ENCODE measurements around the gene RAVER1. TPM values are rescaled to one million over a fixed set of nuclear protein-coding genes. Genes with fewer than 3 reads are reported as not detected.

RAVER1 gene
- total and polyA plus RNA-seq, 2 of the 13 experiments (the other 11 are each of a cell fraction or from before 2014, with no cell fraction given) = 3.6 to 7.9 TPM

DNA sequence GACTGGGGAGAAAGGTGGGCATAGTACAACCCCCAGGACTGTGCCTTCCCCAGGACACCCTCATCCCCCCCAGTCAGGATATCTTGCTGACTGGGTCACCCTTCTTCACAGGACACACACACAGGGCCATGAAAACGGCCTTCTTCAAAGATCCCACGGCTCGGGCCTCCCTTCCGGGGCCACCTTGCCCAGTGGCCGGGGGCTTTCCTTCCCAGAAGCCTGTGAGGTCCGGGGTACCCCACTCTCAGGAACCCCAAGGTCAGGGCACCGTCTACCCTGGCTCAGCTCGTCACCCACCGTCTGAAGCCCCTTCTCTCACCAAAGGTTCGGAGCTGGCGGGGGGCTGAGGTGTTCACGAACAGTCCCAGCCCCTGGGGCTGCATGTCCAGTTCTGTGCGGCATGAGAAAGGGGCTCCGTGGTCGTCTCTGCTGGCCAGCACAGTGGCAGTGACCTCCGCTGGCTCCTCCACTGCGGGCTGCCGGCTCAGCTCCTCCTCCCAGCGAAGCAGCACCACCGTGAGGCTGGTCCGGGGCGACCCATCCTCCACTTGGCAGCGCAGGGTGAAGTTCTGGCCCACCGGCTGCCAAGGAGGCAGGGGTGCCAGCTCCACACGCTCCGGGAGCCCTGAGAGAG lies 2.1 kb upstream of the RAVER1 start (continued):
- TF ChIP-seq RFXAP (CRISPR knock-in tag; IDR thresholded peaks at IDR 0.05; ENCODE audit: borderline replicate concordance) (no peak), ZNF563 (CRISPR knock-in tag; IDR thresholded peaks at IDR 0.05) (no peak), SYNCRIP (IDR thresholded peaks at IDR 0.05; ENCODE audit: insufficient read depth, low read depth, low read length) (no peak), ZNF136 (CRISPR knock-in tag; IDR thresholded peaks at IDR 0.05; ENCODE audit: low read depth) (no peak), ADNP (CRISPR knock-in tag; IDR thresholded peaks at IDR 0.05) (no peak), SMAD1 (CRISPR knock-in tag; IDR thresholded peaks at IDR 0.05; ENCODE audit: borderline replicate concordance, low read depth) (no peak), POGZ (CRISPR knock-in tag; IDR thresholded peaks at IDR 0.05) (no peak), SAFB2 (CRISPR knock-in tag; IDR thresholded peaks at IDR 0.05; ENCODE audit: borderline replicate concordance, low read depth) (no peak), ZBTB7B (CRISPR knock-in tag; IDR thresholded peaks at IDR 0.05) (no peak), ZNF496 (CRISPR knock-in tag; IDR thresholded peaks at IDR 0.05; ENCODE audit: insufficient replicate concordance) (no peak), ZNF678 (CRISPR knock-in tag; IDR thresholded peaks at IDR 0.05) (no peak), ZNF781 (CRISPR knock-in tag; IDR thresholded peaks at IDR 0.05; ENCODE audit: borderline replicate concordance, not compliant biosample characterization) (no peak), ZNF776 (CRISPR knock-in tag; IDR thresholded peaks at IDR 0.05) (no peak), FOXA1 (IDR thresholded peaks at IDR 0.05) (no peak), FOXA1 (CRISPR knock-in tag; IDR thresholded peaks at IDR 0.05) (no peak), HNRNPLL (IDR thresholded peaks at IDR 0.05; ENCODE audit: low read depth, low read length, poor library complexity, severe bottlenecking) (no peak), XBP1 (CRISPR knock-in tag; IDR thresholded peaks at IDR 0.05) (no peak)
- TF ChIP-seq, protein P1, sequence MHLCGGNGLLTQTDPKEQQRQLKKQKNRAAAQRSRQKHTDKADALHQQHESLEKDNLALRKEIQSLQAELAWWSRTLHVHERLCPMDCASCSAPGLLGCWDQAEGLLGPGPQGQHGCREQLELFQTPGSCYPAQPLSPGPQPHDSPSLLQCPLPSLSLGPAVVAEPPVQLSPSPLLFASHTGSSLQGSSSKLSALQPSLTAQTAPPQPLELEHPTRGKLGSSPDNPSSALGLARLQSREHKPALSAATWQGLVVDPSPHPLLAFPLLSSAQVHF (CRISPR knock-in tag; IDR thresholded peaks at IDR 0.05) = no peak
- TF ChIP-seq, protein P2, sequence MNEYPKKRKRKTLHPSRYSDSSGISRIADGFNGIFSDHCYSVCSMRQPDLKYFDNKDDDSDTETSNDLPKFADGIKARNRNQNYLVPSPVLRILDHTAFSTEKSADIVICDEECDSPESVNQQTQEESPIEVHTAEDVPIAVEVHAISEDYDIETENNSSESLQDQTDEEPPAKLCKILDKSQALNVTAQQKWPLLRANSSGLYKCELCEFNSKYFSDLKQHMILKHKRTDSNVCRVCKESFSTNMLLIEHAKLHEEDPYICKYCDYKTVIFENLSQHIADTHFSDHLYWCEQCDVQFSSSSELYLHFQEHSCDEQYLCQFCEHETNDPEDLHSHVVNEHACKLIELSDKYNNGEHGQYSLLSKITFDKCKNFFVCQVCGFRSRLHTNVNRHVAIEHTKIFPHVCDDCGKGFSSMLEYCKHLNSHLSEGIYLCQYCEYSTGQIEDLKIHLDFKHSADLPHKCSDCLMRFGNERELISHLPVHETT (CRISPR knock-in tag; conservative IDR thresholded peaks at IDR 0.05) = no peak
- TF ChIP-seq, protein P3, sequence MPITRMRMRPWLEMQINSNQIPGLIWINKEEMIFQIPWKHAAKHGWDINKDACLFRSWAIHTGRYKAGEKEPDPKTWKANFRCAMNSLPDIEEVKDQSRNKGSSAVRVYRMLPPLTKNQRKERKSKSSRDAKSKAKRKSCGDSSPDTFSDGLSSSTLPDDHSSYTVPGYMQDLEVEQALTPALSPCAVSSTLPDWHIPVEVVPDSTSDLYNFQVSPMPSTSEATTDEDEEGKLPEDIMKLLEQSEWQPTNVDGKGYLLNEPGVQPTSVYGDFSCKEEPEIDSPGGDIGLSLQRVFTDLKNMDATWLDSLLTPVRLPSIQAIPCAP (CRISPR knock-in tag; IDR thresholded peaks at IDR 0.05; ENCODE audit: low read depth) = no peak
- TF ChIP-seq, protein P4, sequence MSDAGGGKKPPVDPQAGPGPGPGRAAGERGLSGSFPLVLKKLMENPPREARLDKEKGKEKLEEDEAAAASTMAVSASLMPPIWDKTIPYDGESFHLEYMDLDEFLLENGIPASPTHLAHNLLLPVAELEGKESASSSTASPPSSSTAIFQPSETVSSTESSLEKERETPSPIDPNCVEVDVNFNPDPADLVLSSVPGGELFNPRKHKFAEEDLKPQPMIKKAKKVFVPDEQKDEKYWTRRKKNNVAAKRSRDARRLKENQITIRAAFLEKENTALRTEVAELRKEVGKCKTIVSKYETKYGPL (CRISPR knock-in tag; IDR thresholded peaks at IDR 0.05) = no peak
- TF ChIP-seq, protein P5, sequence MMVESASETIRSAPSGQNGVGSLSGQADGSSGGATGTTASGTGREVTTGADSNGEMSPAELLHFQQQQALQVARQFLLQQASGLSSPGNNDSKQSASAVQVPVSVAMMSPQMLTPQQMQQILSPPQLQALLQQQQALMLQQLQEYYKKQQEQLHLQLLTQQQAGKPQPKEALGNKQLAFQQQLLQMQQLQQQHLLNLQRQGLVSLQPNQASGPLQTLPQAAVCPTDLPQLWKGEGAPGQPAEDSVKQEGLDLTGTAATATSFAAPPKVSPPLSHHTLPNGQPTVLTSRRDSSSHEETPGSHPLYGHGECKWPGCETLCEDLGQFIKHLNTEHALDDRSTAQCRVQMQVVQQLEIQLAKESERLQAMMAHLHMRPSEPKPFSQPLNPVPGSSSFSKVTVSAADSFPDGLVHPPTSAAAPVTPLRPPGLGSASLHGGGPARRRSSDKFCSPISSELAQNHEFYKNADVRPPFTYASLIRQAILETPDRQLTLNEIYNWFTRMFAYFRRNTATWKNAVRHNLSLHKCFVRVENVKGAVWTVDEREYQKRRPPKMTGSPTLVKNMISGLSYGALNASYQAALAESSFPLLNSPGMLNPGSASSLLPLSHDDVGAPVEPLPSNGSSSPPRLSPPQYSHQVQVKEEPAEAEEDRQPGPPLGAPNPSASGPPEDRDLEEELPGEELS (CRISPR knock-in tag; IDR thresholded peaks at IDR 0.05) = no peak
- TF ChIP-seq, protein P6, sequence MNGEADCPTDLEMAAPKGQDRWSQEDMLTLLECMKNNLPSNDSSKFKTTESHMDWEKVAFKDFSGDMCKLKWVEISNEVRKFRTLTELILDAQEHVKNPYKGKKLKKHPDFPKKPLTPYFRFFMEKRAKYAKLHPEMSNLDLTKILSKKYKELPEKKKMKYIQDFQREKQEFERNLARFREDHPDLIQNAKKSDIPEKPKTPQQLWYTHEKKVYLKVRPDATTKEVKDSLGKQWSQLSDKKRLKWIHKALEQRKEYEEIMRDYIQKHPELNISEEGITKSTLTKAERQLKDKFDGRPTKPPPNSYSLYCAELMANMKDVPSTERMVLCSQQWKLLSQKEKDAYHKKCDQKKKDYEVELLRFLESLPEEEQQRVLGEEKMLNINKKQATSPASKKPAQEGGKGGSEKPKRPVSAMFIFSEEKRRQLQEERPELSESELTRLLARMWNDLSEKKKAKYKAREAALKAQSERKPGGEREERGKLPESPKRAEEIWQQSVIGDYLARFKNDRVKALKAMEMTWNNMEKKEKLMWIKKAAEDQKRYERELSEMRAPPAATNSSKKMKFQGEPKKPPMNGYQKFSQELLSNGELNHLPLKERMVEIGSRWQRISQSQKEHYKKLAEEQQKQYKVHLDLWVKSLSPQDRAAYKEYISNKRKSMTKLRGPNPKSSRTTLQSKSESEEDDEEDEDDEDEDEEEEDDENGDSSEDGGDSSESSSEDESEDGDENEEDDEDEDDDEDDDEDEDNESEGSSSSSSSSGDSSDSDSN (CRISPR knock-in tag; IDR thresholded peaks at IDR 0.05) = peak; percentile 41; the same call in 1 of the 2 replicates

Measured in HepG2 (cell line).